ENCODE data around the gene TANC1.
A peak's percentile ranks its signal among the peaks of the same experiment; 100 is the strongest.
"Not testable (repeated sequence)": the region's sequence is repeated elsewhere in the genome, so short reads cannot be mapped to it uniquely, and the experiment has no call there.

Gene TANC1

GRCh38 chr2:159032580-159032979 is 64.1 kb downstream of the TANC1 start:
- DNase-seq (no peak), ATAC-seq (ENCODE audit: insufficient read depth, low read depth) (no peak)
- Histone ChIP-seq H3K79me2 (ENCODE audit: insufficient read depth, low read length) (no peaks in the 10 kb centered on the region; the same call in 1 of the 2 replicates), H3K9ac (ENCODE audit: low read depth, low read length) (no peak overlapping the region), H2AFZ (ENCODE audit: low read depth, low read length) (no peak overlapping the region), H3K4me3 (ENCODE audit: low read depth in 1 of 2, low read length in 2 of 2) (no peak overlapping the region), H3K4me2 (ENCODE audit: insufficient read depth, low read length) (no peak overlapping the region), H3K27ac (ENCODE audit: low read length) (no peak overlapping the region), H3K27me3 (ENCODE audit: insufficient read depth, low read length, poor library complexity) (no peaks in the 10 kb centered on the region), H4K20me1 (ENCODE audit: insufficient read depth, low read length) (peaks cover 6% of the 10 kb centered on the region), H3K9me3 (ENCODE audit: insufficient read depth, low read length, severe bottlenecking) (no peaks in the 10 kb centered on the region), H3K36me3 (ENCODE audit: insufficient read depth, low read length) (no peaks in the 10 kb centered on the region), H3K4me1 (ENCODE audit: insufficient read depth, low read length) (no peaks in the 10 kb centered on the region)
- TF ChIP-seq CTCF (IDR thresholded peaks at IDR 0.05; ENCODE audit: borderline replicate concordance, extremely low read depth, low read length, poor library complexity, severe bottlenecking) = no peak
- no peak for TF ChIP-seq EZH2 (IDR thresholded peaks at IDR 0.05; ENCODE audit: borderline replicate concordance, low read depth, low read length, severe bottlenecking)

GRCh38 chr2:159034713-159035112 is 66.3 kb downstream of the TANC1 start:
- H3K36me3 ChIP-seq (ENCODE audit: insufficient read depth, low read length) = no peaks in the 10 kb centered on the region
- no peaks in the 10 kb centered on the region for H3K4me1 ChIP-seq (ENCODE audit: insufficient read depth, low read length)
- H3K27me3 ChIP-seq (ENCODE audit: insufficient read depth, low read length, poor library complexity) = no peaks in the 10 kb centered on the region
- no peak overlapping the region for H3K9ac ChIP-seq (ENCODE audit: low read depth, low read length)
- H3K4me2 ChIP-seq (ENCODE audit: insufficient read depth, low read length) = no peak overlapping the region
- ATAC-seq (ENCODE audit: insufficient read depth, low read depth) = no peak
- TF ChIP-seq CTCF (IDR thresholded peaks at IDR 0.05; ENCODE audit: borderline replicate concordance, extremely low read depth, low read length, poor library complexity, severe bottlenecking) = no peak
- TF ChIP-seq EZH2 (IDR thresholded peaks at IDR 0.05; ENCODE audit: borderline replicate concordance, low read depth, low read length, severe bottlenecking) = no peak
- H3K27ac ChIP-seq (ENCODE audit: low read length) = no peak overlapping the region
- no peak overlapping the region for H2AFZ ChIP-seq (ENCODE audit: low read depth, low read length)
- DNase-seq = no peak
- no peaks in the 10 kb centered on the region for H3K9me3 ChIP-seq (ENCODE audit: insufficient read depth, low read length, severe bottlenecking)
- no peak overlapping the region for H3K4me3 ChIP-seq (ENCODE audit: low read depth in 1 of 2, low read length in 2 of 2)
- H3K79me2 ChIP-seq (ENCODE audit: insufficient read depth, low read length) = no peaks in the 10 kb centered on the region
- peaks cover 6% of the 10 kb centered on the region for H4K20me1 ChIP-seq (ENCODE audit: insufficient read depth, low read length)

GRCh38 chr2:159035790-159036411 is 67.5 kb downstream of the TANC1 start:
- H3K9me3 ChIP-seq (ENCODE audit: insufficient read depth, low read length, severe bottlenecking) = no peaks in the 10 kb centered on the region
- H3K9ac ChIP-seq (ENCODE audit: low read depth, low read length) = no peak overlapping the region

GRCh38 chr2:159036461-159036860 is 68.0 kb downstream of the TANC1 start:
- H4K20me1 ChIP-seq (ENCODE audit: insufficient read depth, low read length) = not testable (repeated sequence)

More at GRCh38 chr2:159035790-159036411, 67.5 kb downstream of the TANC1 start:
- H3K4me1 ChIP-seq (ENCODE audit: insufficient read depth, low read length) = no peaks in the 10 kb centered on the region
- no peak overlapping the region for H3K4me3 ChIP-seq (ENCODE audit: low read depth in 1 of 2, low read length in 2 of 2)
- H3K36me3 ChIP-seq (ENCODE audit: insufficient read depth, low read length) = no peaks in the 10 kb centered on the region; the same call in 1 of the 2 replicates
- H3K4me2 ChIP-seq (ENCODE audit: insufficient read depth, low read length) = no peak overlapping the region
- no peaks in the 10 kb centered on the region for H3K79me2 ChIP-seq (ENCODE audit: insufficient read depth, low read length)
- TF ChIP-seq CTCF (IDR thresholded peaks at IDR 0.05; ENCODE audit: borderline replicate concordance, extremely low read depth, low read length, poor library complexity, severe bottlenecking) (peak; percentile 49), EZH2 (IDR thresholded peaks at IDR 0.05; ENCODE audit: borderline replicate concordance, low read depth, low read length, severe bottlenecking) (no peak)
- H3K27me3 ChIP-seq (ENCODE audit: insufficient read depth, low read length, poor library complexity) = no peaks in the 10 kb centered on the region
- ATAC-seq (ENCODE audit: insufficient read depth, low read depth) = peak; percentile 61; the same call in 2 of the 3 replicates
- no peak overlapping the region for H3K27ac ChIP-seq (ENCODE audit: low read length)
- DNase-seq = peak; percentile 24
- H2AFZ ChIP-seq (ENCODE audit: low read depth, low read length) = no peak overlapping the region
- peaks cover 2% of the 10 kb centered on the region for H4K20me1 ChIP-seq (ENCODE audit: insufficient read depth, low read length)

GRCh38 chr2:159041328-159041727 is 72.9 kb downstream of the TANC1 start:
- ATAC-seq (ENCODE audit: insufficient read depth, low read depth); H3K4me2 ChIP-seq (ENCODE audit: insufficient read depth, low read length); H3K27ac ChIP-seq (ENCODE audit: low read length); H2AFZ ChIP-seq (ENCODE audit: low read depth, low read length); H3K9me3 ChIP-seq (ENCODE audit: insufficient read depth, low read length, severe bottlenecking); H3K79me2 ChIP-seq (ENCODE audit: insufficient read depth, low read length); DNase-seq; H3K27me3 ChIP-seq (ENCODE audit: insufficient read depth, low read length, poor library complexity); H3K36me3 ChIP-seq (ENCODE audit: insufficient read depth, low read length); H3K4me3 ChIP-seq (ENCODE audit: low read depth in 1 of 2, low read length in 2 of 2); H3K4me1 ChIP-seq (ENCODE audit: insufficient read depth, low read length); H3K9ac ChIP-seq (ENCODE audit: low read depth, low read length); H4K20me1 ChIP-seq (ENCODE audit: insufficient read depth, low read length): not testable (repeated sequence)

More at GRCh38 chr2:159036461-159036860, 68.0 kb downstream of the TANC1 start:
- H3K4me3 ChIP-seq (ENCODE audit: low read depth in 1 of 2, low read length in 2 of 2); H3K9ac ChIP-seq (ENCODE audit: low read depth, low read length); H3K27me3 ChIP-seq (ENCODE audit: insufficient read depth, low read length, poor library complexity); H3K79me2 ChIP-seq (ENCODE audit: insufficient read depth, low read length); H3K9me3 ChIP-seq (ENCODE audit: insufficient read depth, low read length, severe bottlenecking); H2AFZ ChIP-seq (ENCODE audit: low read depth, low read length); H3K4me2 ChIP-seq (ENCODE audit: insufficient read depth, low read length); DNase-seq; H3K36me3 ChIP-seq (ENCODE audit: insufficient read depth, low read length); H3K4me1 ChIP-seq (ENCODE audit: insufficient read depth, low read length); H3K27ac ChIP-seq (ENCODE audit: low read length); ATAC-seq (ENCODE audit: insufficient read depth, low read depth): not testable (repeated sequence)

Data from DND-41 (cell line).